Globus pallidus (tissue), 1 donor: ENCODE results near the gene RHBDD1.

Experiments
- DNase-seq: peaks from one replicate; pipeline ENCODE4 v3.0.0-alpha.2; 2015; ENCODE audit warnings: low spot score

RHBDD1 gene

DNA sequence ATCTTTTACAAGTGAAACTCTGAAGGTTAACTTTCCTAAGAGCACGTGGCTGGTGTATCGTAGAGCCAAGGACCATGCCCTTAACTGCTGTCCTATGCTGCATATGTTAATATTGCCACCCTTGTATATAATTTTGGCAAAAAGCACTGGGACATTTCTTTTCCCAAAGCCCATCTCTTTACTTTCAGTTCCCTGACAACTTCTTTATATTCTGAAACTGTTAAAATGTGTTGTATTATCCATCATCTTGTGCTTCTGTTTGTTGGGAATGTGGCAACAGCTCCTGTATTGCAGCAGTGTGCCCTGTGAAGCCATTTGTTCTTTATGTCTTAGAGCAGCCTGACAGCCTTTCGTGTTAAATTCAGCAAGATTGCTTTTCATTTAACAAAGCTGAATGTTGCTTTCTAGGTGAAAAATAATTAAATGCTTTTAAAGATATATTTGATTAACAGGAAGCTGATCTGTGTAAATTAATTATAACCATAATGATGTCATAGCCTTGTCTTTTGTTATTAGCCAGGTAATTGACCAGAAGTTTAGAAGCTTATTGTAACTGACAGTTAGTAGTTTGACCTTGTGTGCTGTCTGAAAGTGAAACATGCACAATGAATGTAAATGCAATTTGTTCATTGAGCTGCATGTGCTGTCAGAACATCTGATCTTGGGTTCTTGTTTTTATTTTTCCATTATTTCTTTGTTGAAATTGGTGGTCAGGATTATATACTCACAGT, 9.7 kb downstream of the RHBDD1 start:
- DNase-seq = no peak

DNA sequence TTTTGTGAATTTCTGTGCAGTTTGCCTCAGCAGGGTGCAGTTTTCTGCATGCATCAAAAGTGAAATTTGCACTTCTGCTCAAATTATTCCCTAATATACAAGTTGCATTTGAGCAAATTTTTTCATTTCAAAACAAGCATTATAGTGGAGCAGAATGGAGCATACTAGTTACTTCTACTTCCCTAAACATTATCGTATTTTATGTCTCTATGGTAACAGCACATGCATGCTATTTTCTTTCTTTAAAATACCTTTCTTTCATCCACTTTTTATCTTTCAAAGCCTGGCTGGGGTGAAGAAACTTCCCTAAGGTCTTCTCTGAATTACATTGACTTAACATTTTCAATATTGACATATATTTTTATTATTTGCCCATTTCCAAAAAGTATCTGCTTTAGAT, 11.2 kb downstream of the RHBDD1 start:
- no peak for DNase-seq

- no peak for DNase-seq
These were observed 11.7 kb downstream of the RHBDD1 start for GRCh38 chr2:226847511-226847910.

- no peak for DNase-seq
These were observed 13.5 kb downstream of the RHBDD1 start for GRCh38 chr2:226849349-226849748.

DNA sequence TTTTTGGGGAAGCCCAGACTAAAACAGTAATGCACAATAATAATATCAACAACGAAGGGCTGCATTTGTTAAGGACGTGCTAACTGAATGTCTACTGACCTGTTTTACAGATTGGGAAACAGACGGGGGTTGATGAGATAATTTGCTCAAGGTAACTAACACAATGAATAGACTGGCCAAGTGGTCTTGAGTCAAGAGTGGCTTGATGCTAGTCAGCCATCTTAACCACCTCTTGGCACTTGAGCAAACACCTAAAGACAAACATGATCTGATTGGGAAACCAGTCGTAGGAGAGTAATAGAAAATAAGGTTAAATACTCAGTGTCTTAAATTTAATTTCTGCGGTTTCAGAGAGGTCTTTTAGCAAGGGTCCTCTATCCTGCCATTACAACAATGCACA, 14.2 kb downstream of the RHBDD1 start:
- no peak for DNase-seq

DNA sequence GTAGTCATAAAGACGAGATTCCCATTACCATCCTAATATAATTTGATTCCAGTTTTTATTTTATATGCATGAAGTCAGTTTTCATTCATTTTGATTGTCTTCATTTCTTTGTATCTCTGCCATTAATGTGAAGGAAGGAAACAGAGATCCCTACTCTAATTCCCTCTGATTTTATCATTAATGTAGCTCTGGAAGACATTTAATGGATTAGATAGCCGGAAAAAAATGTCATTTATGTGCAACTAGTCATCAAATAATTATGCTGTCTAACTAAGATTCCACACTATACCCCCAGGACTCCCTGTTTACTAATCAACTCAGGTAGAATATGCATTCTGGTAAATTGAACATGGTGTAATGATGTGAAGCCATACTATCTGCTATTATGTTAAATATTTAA, 19.9 kb downstream of the RHBDD1 start:
- DNase-seq = no peak

DNA sequence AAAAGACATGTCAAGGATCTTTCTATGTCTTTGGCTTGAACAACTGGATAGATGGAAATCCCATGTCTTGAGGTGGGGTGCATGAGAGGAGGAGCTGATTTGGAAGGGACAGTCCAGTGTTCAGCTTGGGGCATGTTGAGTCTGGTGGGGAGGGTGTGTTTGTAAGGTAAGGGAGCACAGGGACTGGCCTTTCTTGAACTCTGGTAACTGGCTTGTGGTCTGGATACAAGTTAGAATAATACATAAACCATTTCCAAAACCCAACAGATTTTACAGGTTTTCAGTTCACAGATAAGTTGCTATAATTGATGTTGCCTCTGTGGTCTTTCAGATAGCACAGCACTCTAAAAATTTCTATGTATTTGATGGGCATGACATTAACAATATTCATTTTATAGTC, 24.2 kb downstream of the RHBDD1 start:
- no peak for DNase-seq

DNA sequence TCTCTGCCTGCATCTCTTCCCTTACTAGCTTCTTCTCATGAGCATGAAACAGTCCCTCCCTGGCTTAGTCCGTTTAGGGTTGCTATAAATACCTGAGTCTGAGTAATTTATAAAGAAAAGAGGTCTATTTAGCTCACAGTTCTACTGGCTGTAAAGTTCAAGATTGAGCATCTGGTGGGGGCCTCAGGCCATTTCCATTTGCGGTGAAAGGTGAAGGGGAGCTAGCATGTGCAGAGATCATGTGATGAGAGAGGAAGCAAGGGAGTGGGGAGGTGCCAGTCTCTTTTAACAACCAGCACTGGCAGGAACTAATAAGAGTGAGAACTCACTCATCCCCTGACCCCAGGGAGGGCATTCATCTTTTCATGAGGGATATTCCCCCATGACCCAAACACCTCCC, 26.8 kb downstream of the RHBDD1 start:
- DNase-seq = no peak

- DNase-seq = no peak
These were observed 29.4 kb downstream of the RHBDD1 start for GRCh38 chr2:226865273-226865672.

GRCh38 chr2:226865710-226866109, 29.9 kb downstream of the RHBDD1 start:
- no peak for DNase-seq

- peak; percentile 11 for DNase-seq
These were observed 32.7 kb downstream of the RHBDD1 start for GRCh38 chr2:226868331-226869162.

- peak; percentile 35 for DNase-seq
These were observed 33.5 kb downstream of the RHBDD1 start for GRCh38 chr2:226869371-226869770.

- DNase-seq = no peak
These were observed 37.3 kb downstream of the RHBDD1 start for GRCh38 chr2:226873051-226873620.

GRCh38 chr2:226873826-226874225, 38.0 kb downstream of the RHBDD1 start:
- DNase-seq = no peak

GRCh38 chr2:226874749-226875148, 38.9 kb downstream of the RHBDD1 start:
- peak; percentile 37 for DNase-seq

DNA sequence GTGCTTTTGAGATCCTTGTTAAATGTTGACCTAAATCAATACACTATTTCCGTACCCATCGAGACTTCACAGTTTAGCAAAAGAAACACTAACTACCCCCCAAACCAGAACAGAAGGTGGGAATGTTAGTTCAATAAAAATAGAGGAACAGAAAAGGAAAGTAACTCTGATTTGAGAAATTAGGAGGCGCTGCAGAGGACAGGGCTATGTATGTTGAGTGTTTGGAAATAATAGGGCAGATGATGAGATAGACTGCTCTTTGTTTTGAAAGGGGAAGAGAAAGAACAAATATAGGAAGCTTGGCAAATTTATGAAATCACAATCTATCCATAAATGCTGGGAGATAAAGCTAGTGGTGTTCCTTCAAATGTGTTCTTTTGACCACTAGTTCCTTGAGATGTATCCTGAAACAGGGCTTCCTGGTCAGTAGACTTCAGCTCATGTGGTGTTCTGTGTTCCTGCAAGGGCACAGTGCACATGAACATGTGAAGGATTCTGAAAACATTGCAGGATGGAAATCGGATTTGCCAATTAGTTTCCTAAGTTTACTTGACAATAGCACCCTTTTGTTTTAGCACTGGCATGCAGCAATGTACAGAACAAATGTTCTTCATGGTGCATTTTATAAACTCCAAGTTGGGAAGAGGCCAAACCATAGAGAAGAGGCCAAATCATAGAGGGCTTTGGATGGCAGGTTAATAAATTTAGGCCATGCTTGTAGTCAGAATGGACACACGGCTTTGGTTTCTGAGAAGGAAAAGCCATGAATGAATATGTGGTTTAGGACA, 39.8 kb downstream of the RHBDD1 start:
- peak; percentile 34 for DNase-seq

DNA sequence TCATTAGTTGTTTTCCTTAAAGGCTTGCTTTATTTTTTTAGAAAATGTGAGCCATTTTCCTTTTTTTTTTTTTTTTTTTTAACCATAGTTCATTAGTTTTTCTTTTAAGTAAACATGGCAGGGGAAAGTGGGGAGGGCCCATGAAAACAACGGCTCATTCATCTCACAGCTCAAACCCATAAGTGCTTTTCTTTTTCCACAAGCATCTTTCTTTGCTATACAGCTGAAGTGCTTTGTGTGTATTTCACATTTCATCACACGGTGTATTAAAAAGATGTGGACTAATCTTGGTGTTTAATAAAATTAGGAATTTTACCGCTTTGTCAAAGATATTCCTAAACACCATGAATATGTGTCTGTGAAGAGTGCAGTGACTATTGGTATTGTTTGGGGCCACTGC, 41.6 kb downstream of the RHBDD1 start:
- peak; percentile 79 for DNase-seq

DNA sequence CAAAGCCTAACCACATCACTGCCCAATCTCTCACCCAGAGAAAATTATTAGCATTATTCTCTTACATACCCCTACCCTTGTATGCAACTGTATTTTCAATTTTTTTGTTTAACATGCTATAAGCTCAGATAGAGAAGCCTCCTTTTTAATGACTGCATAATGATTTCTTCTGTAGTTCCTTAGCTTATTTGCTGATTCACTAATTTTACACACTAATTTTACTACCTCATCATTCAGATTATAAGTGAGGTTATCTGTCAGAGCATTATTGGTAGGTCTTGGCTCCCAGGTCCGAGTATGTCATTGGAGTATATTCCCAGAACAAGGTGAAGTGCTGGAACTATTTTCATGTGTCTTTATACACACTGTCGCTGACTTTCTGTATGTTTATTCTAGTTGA, 45.4 kb downstream of the RHBDD1 start:
- DNase-seq = no peak

- no peak for DNase-seq
These were observed 46.8 kb downstream of the RHBDD1 start for GRCh38 chr2:226882606-226883005.

DNA sequence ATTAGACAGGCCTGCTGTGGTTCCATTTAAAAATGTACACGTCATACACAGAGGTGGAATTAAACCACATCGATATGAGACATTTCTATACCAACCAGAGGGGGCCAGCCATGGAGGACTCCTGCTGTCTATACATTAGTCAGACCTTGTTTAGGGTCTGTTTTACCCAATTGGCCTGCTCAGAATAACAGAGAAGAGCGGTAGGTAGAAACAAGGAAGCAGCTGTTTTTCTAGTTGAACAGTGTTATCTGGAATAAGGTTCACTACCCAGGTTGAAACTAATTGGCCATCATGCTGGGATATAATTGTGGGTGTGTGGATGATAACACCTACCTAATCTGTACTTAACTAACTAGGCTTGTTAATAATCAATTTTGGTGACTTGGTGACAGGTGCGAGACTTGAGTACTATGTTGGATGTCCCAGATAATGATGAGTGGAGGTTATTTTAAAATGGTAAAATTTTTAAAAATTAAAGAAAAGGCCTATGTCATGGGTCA, 47.5 kb downstream of the RHBDD1 start:
- no peak for DNase-seq

DNA sequence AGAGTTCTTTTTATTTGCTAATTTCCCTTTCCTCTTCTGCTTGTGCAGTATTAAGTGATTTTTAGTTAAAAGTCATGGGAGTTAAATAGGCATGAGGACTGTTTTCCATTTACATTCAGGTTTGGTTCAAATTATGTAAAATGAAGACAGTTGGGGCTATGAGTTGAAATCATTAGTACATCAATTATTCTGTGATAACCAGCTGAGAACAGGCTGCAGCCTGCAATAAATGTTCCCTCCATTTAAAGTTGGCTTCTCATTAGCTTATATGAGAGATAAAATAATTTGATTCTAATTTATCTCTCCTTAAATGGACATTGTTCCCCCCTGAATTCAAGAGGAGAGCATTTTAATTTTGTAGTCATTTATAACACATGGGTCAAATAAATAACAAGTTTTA, 48.3 kb downstream of the RHBDD1 start:
- DNase-seq = no peak

GRCh38 chr2:226885769-226886435, 50.0 kb downstream of the RHBDD1 start:
- DNase-seq = no peak
